ENCODE measurements around the gene C1orf21.
A peak's percentile ranks its signal among the peaks of the same experiment; 100 is the strongest.

C1orf21 gene

GRCh38 chr1:184424157-184424556 is 37.3 kb downstream of the C1orf21 start:
- CTCF ChIA-PET, result no interaction called here
- POLR2A ChIA-PET, result interaction anchor here (0.5 kb wide), 1 partner anchor 37 kb away, joined by 3 read pairs; the partner anchor contains the start of gene C1orf21
- TF ChIP-seq BHLHE40 (IDR thresholded peaks at IDR 0.05; ENCODE audit: borderline replicate concordance), result no peak
- no peak for TF ChIP-seq CTBP1 (IDR thresholded peaks at IDR 0.05; ENCODE audit: borderline replicate concordance)
- no peak for TF ChIP-seq NFRKB (IDR thresholded peaks at IDR 0.05)
- DNase-seq (ENCODE audit: extremely low spot score), result no peak

GRCh38 chr1:184424945-184425344 is 38.1 kb downstream of the C1orf21 start:
- TF ChIP-seq ELF4 (IDR thresholded peaks at IDR 0.05) (no peak), FOXM1 (IDR thresholded peaks at IDR 0.05; ENCODE audit: borderline replicate concordance) (no peak), CTBP1 (IDR thresholded peaks at IDR 0.05; ENCODE audit: borderline replicate concordance) (no peak), BHLHE40 (IDR thresholded peaks at IDR 0.05; ENCODE audit: borderline replicate concordance) (no peak), L3MBTL2 (conservative IDR thresholded peaks at IDR 0.05) (no peak), SUZ12 (IDR thresholded peaks at IDR 0.05) (no peak), SP1 (IDR thresholded peaks at IDR 0.05) (no peak)
- TF ChIP-seq, protein P1, sequence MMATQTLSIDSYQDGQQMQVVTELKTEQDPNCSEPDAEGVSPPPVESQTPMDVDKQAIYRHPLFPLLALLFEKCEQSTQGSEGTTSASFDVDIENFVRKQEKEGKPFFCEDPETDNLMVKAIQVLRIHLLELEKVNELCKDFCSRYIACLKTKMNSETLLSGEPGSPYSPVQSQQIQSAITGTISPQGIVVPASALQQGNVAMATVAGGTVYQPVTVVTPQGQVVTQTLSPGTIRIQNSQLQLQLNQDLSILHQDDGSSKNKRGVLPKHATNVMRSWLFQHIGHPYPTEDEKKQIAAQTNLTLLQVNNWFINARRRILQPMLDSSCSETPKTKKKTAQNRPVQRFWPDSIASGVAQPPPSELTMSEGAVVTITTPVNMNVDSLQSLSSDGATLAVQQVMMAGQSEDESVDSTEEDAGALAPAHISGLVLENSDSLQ (IDR thresholded peaks at IDR 0.05), result peak; percentile 64

DNA sequence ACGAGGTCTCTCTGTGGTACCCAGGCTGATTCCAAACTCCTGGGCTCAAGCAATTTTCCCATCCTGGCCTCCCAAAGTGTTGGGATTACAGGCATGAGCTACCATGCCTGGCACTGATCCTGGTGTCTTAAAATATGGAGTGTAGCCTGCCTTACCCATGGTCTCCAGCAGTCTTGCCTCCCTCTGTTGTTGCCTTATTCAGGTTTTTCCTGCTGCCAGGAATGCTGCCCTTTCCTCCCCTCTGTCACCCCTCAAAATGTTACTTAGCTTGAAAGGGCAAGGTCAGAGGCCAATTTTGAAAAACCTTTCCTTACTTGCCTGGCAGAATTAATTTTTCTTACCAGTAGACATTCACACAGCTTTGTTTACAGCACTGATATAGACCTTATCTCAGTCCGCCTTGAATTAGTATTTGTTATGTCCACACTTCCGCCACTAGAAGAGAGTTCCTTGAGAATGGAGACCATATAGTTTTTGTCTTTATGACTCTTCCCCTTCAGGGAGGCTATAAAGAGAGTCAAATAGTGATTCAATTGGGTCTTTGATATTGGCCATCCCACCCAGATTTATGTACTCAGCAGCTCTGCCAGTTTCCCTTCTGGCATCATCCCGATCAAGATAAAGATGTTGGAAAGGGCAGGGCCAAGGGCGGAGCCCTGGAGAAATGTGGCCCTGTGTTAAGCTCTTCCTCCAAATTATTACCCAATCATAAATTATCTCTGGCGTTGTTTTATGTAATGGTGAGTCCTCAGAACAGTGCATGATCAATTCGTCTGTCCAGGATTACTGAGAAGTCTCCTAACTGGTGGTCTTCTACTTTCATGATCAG is 38.8 kb downstream of the C1orf21 start:
- ChIA-PET POLR2A (no interaction called here), CTCF (interaction anchor here (0.8 kb wide), 1 partner anchor 9 kb away, joined by 3 read pairs; no protein-coding TSS in a partner anchor)
- TF ChIP-seq ZNF384 (IDR thresholded peaks at IDR 0.05), result no peak
- no peak for TF ChIP-seq ELF4 (IDR thresholded peaks at IDR 0.05)
- TF ChIP-seq CTBP1 (IDR thresholded peaks at IDR 0.05; ENCODE audit: borderline replicate concordance), result no peak
- no peak for TF ChIP-seq BHLHE40 (IDR thresholded peaks at IDR 0.05; ENCODE audit: borderline replicate concordance)
- TF ChIP-seq, protein P1 (IDR thresholded peaks at IDR 0.05), result no peak
- no peak for DNase-seq (ENCODE audit: extremely low spot score)

More at GRCh38 chr1:184424945-184425344, 38.1 kb downstream of the C1orf21 start:
- DNase-seq (ENCODE audit: extremely low spot score), result no peak
- ChIA-PET POLR2A (interaction anchor here (0.5 kb wide), 1 partner anchor 38 kb away, joined by 3 read pairs; the partner anchor contains the start of gene C1orf21), CTCF (interaction anchor here (0.8 kb wide), 1 partner anchor 8 kb away, joined by 3 read pairs; no protein-coding TSS in a partner anchor)

GRCh38 chr1:184426278-184426674 is 39.4 kb downstream of the C1orf21 start:
- CTCF ChIA-PET, result interaction anchor here (0.6 kb wide), 1 partner anchor 35 kb away, joined by 3 read pairs; no protein-coding TSS in a partner anchor
- no peak for DNase-seq (ENCODE audit: extremely low spot score)
- POLR2A ChIA-PET, result no interaction called here
- no peak for TF ChIP-seq FOXK2 (IDR thresholded peaks at IDR 0.05)
- TF ChIP-seq, protein P1 (IDR thresholded peaks at IDR 0.05), result no peak
- TF ChIP-seq ELF4 (IDR thresholded peaks at IDR 0.05), result no peak
- TF ChIP-seq ARNT (IDR thresholded peaks at IDR 0.05), result no peak
- TF ChIP-seq HDGF (IDR thresholded peaks at IDR 0.05; ENCODE audit: borderline replicate concordance), result no peak
- no peak for TF ChIP-seq LEF1 (IDR thresholded peaks at IDR 0.05; ENCODE audit: borderline replicate concordance)

GRCh38 chr1:184427722-184428121 is 40.9 kb downstream of the C1orf21 start:
- ChIA-PET CTCF (no interaction called here), POLR2A (no interaction called here)
- TF ChIP-seq ARNT (IDR thresholded peaks at IDR 0.05), result no peak
- no peak for TF ChIP-seq NFRKB (IDR thresholded peaks at IDR 0.05)
- no peak for TF ChIP-seq TARDBP (IDR thresholded peaks at IDR 0.05)
- TF ChIP-seq FOXA1 (IDR thresholded peaks at IDR 0.05), result no peak
- TF ChIP-seq CTBP1 (IDR thresholded peaks at IDR 0.05; ENCODE audit: borderline replicate concordance), result no peak
- TF ChIP-seq L3MBTL2 (conservative IDR thresholded peaks at IDR 0.05), result no peak
- TF ChIP-seq, protein P1 (IDR thresholded peaks at IDR 0.05), result no peak
- TF ChIP-seq FOXM1 (IDR thresholded peaks at IDR 0.05; ENCODE audit: borderline replicate concordance), result no peak
- no peak for TF ChIP-seq LEF1 (IDR thresholded peaks at IDR 0.05; ENCODE audit: borderline replicate concordance)
- no peak for TF ChIP-seq FOXK2 (IDR thresholded peaks at IDR 0.05)
- no peak for TF ChIP-seq ELF4 (IDR thresholded peaks at IDR 0.05)
- TF ChIP-seq SUZ12 (IDR thresholded peaks at IDR 0.05), result no peak
- TF ChIP-seq ZNF384 (IDR thresholded peaks at IDR 0.05), result no peak
- no peak for TF ChIP-seq SP1 (IDR thresholded peaks at IDR 0.05)
- TF ChIP-seq BHLHE40 (IDR thresholded peaks at IDR 0.05; ENCODE audit: borderline replicate concordance), result no peak

GRCh38 chr1:184428604-184429003 is 41.8 kb downstream of the C1orf21 start:
- no peak for DNase-seq (ENCODE audit: extremely low spot score)
- TF ChIP-seq TARDBP (IDR thresholded peaks at IDR 0.05), result no peak
- TF ChIP-seq SUZ12 (IDR thresholded peaks at IDR 0.05), result no peak
- no peak for TF ChIP-seq FOXK2 (IDR thresholded peaks at IDR 0.05)
- TF ChIP-seq ELF4 (IDR thresholded peaks at IDR 0.05), result no peak
- TF ChIP-seq FOXM1 (IDR thresholded peaks at IDR 0.05; ENCODE audit: borderline replicate concordance), result no peak
- TF ChIP-seq, protein P1 (IDR thresholded peaks at IDR 0.05), result no peak
- no peak for TF ChIP-seq FOXA1 (IDR thresholded peaks at IDR 0.05)
- no peak for TF ChIP-seq NFRKB (IDR thresholded peaks at IDR 0.05)
- no peak for TF ChIP-seq CTBP1 (IDR thresholded peaks at IDR 0.05; ENCODE audit: borderline replicate concordance)
- no peak for TF ChIP-seq ARNT (IDR thresholded peaks at IDR 0.05)
- TF ChIP-seq SP1 (IDR thresholded peaks at IDR 0.05), result no peak
- TF ChIP-seq LEF1 (IDR thresholded peaks at IDR 0.05; ENCODE audit: borderline replicate concordance), result no peak
- TF ChIP-seq BHLHE40 (IDR thresholded peaks at IDR 0.05; ENCODE audit: borderline replicate concordance), result no peak
- no peak for TF ChIP-seq ZNF384 (IDR thresholded peaks at IDR 0.05)
- no peak for TF ChIP-seq L3MBTL2 (conservative IDR thresholded peaks at IDR 0.05)
- TF ChIP-seq HDGF (IDR thresholded peaks at IDR 0.05; ENCODE audit: borderline replicate concordance), result no peak
- CTCF ChIA-PET, result no interaction called here
- POLR2A ChIA-PET, result no interaction called here

More at GRCh38 chr1:184427722-184428121, 40.9 kb downstream of the C1orf21 start:
- DNase-seq (ENCODE audit: extremely low spot score), result no peak

Data from HEK293T (cell line).